Measurements from ENCODE around the gene HSPB2.

DNA sequence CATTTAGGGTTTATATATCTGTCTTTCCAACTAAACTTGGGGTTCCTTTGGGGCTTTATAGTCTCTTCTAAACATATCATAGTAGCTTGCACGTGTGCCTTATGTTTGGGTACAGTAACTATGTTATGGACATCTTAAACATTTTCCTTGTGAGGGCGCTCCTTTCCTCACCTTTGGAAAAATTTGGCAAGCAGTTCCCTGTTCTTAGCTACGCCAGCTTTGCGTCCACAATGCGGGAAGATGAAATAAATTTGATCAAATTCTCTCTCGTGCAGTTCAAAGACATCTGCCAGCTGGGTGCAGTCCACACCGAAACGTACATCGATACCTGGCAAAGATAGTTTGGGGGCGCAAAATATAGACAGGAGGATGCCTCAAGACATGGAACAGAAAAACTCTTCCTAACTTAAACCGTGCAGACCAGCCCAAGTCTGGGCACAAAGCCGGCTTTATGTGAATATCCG is 34.1 kb upstream of the HSPB2 start:
- no peak for TF ChIP-seq POLR2AphosphoS5 (IDR thresholded peaks at IDR 0.05)
- TF ChIP-seq, protein P1, sequence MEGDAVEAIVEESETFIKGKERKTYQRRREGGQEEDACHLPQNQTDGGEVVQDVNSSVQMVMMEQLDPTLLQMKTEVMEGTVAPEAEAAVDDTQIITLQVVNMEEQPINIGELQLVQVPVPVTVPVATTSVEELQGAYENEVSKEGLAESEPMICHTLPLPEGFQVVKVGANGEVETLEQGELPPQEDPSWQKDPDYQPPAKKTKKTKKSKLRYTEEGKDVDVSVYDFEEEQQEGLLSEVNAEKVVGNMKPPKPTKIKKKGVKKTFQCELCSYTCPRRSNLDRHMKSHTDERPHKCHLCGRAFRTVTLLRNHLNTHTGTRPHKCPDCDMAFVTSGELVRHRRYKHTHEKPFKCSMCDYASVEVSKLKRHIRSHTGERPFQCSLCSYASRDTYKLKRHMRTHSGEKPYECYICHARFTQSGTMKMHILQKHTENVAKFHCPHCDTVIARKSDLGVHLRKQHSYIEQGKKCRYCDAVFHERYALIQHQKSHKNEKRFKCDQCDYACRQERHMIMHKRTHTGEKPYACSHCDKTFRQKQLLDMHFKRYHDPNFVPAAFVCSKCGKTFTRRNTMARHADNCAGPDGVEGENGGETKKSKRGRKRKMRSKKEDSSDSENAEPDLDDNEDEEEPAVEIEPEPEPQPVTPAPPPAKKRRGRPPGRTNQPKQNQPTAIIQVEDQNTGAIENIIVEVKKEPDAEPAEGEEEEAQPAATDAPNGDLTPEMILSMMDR (IDR thresholded peaks at IDR 0.05) = no peak
- TF ChIP-seq POLR2A (IDR thresholded peaks at IDR 0.05) = no peak
- TF ChIP-seq EP300 (IDR thresholded peaks at IDR 0.05) = no peak

All from gastroesophageal sphincter (tissue), 3 donors.